Amniotic stem cell (primary cell): ENCODE measurements around the gene LY6G6C.
"Not testable (repeated sequence)": the region's sequence is repeated elsewhere in the genome, so short reads cannot be mapped to it uniquely, and the experiment has no call there.

ENCODE experiments used
- DNase-seq: peaks from one replicate; lab custom pipeline; 2025; lab: John Stamatoyannopoulos, UW

Gene LY6G6C

GRCh38 chr6:31727034-31727716 is 5.6 kb upstream of the LY6G6C start:
- no peak for DNase-seq

- DNase-seq: no peak
These were observed 4.2 kb upstream of the LY6G6C start for GRCh38 chr6:31725502-31726350.

GRCh38 chr6:31723980-31724691 is 2.6 kb upstream of the LY6G6C start:
- DNase-seq: no peak

- DNase-seq: no peak
These were observed 1.9 kb upstream of the LY6G6C start, which contains the start of gene MPIG6B for GRCh38 chr6:31723245-31723979. Gene MPIG6B, plus strand, starts transcription at chr6:31723373. Its CDS starts 11 bp downstream, at chr6:31723384.

- DNase-seq: no peak
These were observed 627 bp upstream of the LY6G6C start for GRCh38 chr6:31722173-31722572.

- DNase-seq: no peak
These were observed 1.3 kb downstream of the LY6G6C start for GRCh38 chr6:31720196-31720770.

GRCh38 chr6:31719001-31719400 is 2.5 kb downstream of the LY6G6C start:
- DNase-seq: no peak

- DNase-seq: no peak
These were observed 3.3 kb downstream of the LY6G6C start for GRCh38 chr6:31718265-31718664.

- no peak for DNase-seq
These were observed 3.9 kb downstream of the LY6G6C start for GRCh38 chr6:31717499-31718222.

- no peak for DNase-seq
These were observed 6.3 kb downstream of the LY6G6C start, which contains the start of gene LY6G6D for GRCh38 chr6:31715022-31715958. Gene LY6G6D, plus strand, starts transcription at chr6:31715348. Its CDS starts 8 bp downstream, at chr6:31715356.

- DNase-seq: no peak
These were observed 7.4 kb downstream of the LY6G6C start for GRCh38 chr6:31713991-31714684.

- no peak for DNase-seq
These were observed 8.1 kb downstream of the LY6G6C start for GRCh38 chr6:31713465-31713864.

GRCh38 chr6:31712296-31712695 is 9.2 kb downstream of the LY6G6C start:
- DNase-seq: no peak

GRCh38 chr6:31711233-31711632 is 10.3 kb downstream of the LY6G6C start:
- no peak for DNase-seq

- DNase-seq: no peak
These were observed 10.9 kb downstream of the LY6G6C start for GRCh38 chr6:31710523-31711219.

- not testable (repeated sequence) for DNase-seq
These were observed 12.4 kb downstream of the LY6G6C start for GRCh38 chr6:31709157-31709556.

- DNase-seq: no peak
These were observed 13.3 kb downstream of the LY6G6C start for GRCh38 chr6:31708224-31708623.

- DNase-seq: no peak
These were observed 13.8 kb downstream of the LY6G6C start for GRCh38 chr6:31707701-31708100.
